ENCODE measurements around the gene UTS2R.
"Not testable (repeated sequence)": the region's sequence is repeated elsewhere in the genome, so short reads cannot be mapped to it uniquely, and the experiment has no call there.

The UTS2R gene

DNA sequence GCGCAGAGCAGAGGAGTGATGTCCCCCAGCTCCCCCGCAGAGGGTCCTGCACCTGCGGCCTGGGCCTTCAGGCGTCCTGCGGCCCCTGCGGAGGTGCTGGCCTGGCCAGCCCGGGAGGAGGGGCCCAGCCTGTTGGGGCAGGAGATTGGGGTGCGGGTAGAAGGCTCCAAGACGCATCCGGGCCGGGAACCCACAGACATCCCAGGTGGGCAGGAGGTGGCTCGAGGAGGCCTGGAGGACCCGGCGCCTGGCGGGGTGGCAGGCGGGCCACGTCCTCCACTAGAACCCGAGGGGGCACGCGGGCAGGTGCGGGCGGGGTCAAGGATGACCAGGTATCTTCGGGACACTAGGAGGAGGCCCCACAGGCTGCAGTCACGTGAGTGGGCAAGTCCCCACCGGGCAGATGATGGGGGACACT is 37.4 kb upstream of the UTS2R start:
- DNase-seq (ENCODE audit: low read depth in 4 of 4, low spot score in 1 of 4) = no peak

GRCh38 chr17:82334622-82335394 is 36.8 kb upstream of the UTS2R start:
- no peak for DNase-seq (ENCODE audit: low read depth in 4 of 4, low spot score in 1 of 4)

DNA sequence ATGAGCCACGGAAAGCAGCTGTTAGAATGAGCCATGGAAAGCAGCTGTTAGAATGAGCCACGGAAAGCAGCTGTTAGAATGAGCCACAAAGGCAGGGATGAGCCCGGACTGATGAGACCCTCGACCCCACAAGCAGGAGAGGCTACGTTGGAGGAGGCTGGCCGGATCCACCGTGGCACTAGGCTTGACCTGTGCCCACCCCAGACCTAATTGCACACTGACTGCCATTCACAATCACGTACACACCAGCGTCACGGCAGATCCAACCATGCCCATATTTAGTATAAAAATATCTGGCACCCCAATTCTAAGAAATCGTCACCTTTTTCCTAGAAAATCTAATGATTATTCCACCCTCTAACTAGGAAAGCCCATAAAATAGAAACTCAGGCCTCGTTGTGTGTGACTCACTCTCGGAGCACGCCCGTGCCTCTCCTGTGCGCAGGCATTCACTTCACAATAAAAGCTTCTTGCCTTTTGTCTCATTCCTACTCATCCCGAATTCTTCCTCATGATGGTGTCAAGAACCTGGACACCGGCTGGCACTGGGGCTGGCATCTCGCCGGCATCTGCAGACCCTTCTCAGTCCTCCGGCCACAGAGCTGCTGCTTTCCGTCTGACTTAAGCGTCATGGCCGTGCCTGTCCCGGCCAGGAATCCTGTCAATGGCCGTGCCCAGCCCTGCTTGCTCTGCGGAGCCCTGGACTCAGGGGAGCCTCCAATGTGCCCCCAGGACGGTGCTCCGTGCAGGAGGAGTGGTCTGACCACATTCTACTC is 32.5 kb upstream of the UTS2R start:
- no peak for DNase-seq (ENCODE audit: low read depth in 4 of 4, low spot score in 1 of 4)

GRCh38 chr17:82339634-82340580 is 31.7 kb upstream of the UTS2R start:
- DNase-seq (ENCODE audit: low read depth in 4 of 4, low spot score in 1 of 4) = no peak

GRCh38 chr17:82342361-82343079 is 29.0 kb upstream of the UTS2R start:
- no peak for DNase-seq (ENCODE audit: low read depth in 4 of 4, low spot score in 1 of 4)

GRCh38 chr17:82343560-82343959 is 28.0 kb upstream of the UTS2R start:
- DNase-seq (ENCODE audit: low read depth in 4 of 4, low spot score in 1 of 4) = no peak

GRCh38 chr17:82344175-82344907 is 27.2 kb upstream of the UTS2R start:
- DNase-seq (ENCODE audit: low read depth in 4 of 4, low spot score in 1 of 4) = no peak

DNA sequence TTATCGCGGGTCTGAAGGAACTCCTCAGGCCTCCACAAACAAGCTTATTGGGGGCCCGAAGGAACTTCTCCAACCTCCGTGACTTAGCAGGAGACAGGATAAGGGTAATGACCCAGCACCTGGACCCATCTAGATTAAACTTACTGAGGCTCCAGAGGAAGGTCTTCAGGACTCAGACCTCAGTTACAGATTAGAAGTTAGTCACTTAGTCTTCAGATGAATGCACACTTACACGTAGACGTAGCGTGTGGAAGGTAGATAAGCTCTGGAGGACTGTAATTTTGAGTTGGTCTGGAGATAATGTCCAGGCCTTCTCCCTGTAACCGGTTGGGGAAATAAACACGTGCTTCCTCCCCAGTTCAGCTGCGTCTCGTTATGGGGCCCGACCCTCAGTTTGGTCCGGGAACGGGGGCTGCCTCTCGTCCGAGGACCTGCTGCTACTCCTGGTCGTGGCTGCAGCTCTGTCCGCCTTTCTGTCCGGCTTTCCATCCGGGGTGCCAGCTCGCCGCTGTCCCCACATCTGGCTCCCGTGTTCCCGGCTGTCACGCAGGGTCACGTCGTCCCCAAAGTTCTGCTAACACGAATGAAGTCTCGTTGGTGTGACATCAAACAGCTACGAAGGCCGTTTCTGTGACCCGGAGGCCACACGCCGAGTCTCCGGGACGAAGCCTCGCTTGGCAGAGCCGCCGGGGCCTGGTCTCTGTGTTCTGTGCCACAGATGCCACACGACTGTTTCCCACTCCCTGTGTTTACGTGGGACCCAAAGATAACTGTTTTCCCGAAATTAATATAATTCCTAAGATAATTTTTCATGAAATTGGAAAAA is 26.2 kb upstream of the UTS2R start:
- DNase-seq (ENCODE audit: low read depth in 4 of 4, low spot score in 1 of 4) = no peak

DNA sequence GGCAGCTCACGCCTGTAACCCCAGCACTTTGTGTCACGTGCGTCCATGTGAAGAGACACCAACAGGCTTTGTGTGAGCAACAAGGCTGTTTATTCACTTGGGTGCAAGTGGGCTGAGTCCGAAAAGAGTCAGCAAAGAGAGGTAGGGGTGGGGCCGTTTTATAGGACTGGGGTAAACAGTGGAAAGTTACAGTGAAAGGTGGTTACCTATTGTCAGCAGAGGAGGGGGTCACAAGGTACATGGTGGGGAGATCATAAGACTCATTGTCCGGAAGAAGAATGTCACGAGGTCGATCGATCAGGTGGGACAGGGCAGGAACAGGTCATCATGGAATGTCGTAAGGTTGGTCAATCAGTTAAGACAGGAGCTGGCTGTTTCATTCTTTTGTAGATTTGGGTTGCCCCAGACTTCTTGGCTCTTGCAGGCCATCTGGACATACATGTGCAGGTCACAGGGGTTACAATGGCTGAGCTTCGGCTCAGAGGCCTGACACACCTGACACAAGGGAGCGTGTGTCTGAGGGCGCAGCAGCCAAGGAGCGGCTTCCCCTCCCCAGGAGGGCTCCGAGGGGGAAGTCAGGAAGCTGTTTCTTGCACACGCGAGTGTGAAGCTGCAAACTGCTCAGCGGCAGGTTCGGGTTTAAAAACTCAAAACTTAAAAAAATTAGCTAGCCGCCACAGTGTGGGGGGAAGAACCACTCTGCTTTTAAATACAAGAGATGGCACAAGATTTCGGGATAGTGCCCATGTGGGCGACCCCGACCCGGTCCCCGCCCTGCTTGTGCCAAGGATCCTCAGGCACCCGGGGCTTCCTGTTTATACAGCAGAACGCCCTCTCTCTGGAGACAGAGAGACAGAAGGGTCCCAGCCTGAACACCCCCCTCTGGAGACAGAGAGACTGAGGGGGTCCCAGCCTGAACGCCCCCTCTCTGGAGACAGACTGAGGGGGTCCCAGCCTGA is 24.9 kb upstream of the UTS2R start:
- no peak for DNase-seq (ENCODE audit: low read depth in 4 of 4, low spot score in 1 of 4)

DNA sequence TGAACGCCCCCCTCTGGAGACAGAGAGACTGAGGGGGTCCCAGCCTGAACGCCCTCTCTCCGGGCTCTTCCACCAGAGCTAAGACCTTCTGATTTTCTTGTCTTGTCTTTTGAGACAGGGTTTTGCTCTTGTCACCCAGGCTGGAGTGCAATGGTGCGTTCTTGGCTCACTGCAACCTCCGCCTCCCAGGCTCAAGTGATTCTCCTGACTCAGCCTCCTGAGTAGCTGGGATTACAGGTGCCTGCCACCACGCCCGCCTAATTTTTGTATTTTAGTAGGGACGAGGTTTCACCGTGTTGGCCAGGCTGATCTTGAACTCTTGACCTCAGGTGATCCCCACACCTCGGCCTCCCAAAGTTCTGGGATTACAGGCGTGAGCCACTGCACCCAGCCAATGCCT is 23.6 kb upstream of the UTS2R start:
- DNase-seq (ENCODE audit: low read depth in 4 of 4, low spot score in 1 of 4) = not testable (repeated sequence)

DNA sequence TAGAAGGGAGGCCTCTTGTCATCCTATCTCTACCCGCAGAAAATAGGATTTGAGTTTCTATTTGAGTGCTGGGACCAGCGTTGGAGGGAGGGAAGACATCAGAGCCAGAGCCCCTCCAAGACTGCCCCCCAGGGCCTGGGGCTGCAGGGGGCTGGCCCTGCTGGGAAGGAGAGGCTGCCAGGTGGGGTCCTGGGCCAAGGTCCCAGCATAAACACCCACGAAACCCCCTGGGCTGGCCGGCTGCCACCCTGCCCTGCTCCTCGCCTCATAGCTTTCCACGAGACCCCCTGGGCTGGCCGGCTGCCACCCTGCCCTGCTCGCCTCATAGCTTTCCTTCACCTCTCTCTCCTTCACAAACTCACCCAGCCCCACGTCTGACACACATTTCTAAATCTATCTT is 23.1 kb upstream of the UTS2R start:
- DNase-seq (ENCODE audit: low read depth in 4 of 4, low spot score in 1 of 4) = no peak

- DNase-seq (ENCODE audit: low read depth in 4 of 4, low spot score in 1 of 4) = no peak
Measured at GRCh38 chr17:82348866-82349265, 22.7 kb upstream of the UTS2R start.

GRCh38 chr17:82349287-82349701 is 22.3 kb upstream of the UTS2R start:
- no peak for DNase-seq (ENCODE audit: low read depth in 4 of 4, low spot score in 1 of 4)

GRCh38 chr17:82350182-82351030 is 21.2 kb upstream of the UTS2R start:
- peak in 1 of 4 experiments; percentile 38 for DNase-seq (ENCODE audit: low read depth in 4 of 4, low spot score in 1 of 4)

- DNase-seq (ENCODE audit: low read depth in 4 of 4, low spot score in 1 of 4) = no peak
Measured at GRCh38 chr17:82351254-82351712, 20.3 kb upstream of the UTS2R start.

GRCh38 chr17:82351713-82352488 is 19.7 kb upstream of the UTS2R start:
- DNase-seq (ENCODE audit: low read depth in 4 of 4, low spot score in 1 of 4) = peak; percentile 71 to 77 (median 74)

All from stimulated activated CD4-positive, alpha-beta T cell treated with anti-CD3 and anti-CD28 coated beads, Interleukin-1b, Interleukin-23, amount 100 ng/mL, for 24 hours (primary cell).